GM21515 (cell line): ENCODE data around the gene BCL3.
A peak's percentile ranks its signal among the peaks of the same experiment; 100 is the strongest.

Experiments used
- ATAC-seq: cut with Tn5 transposase; IDR thresholded peaks from one replicate; pipeline ENCODE4 v1.9.1; 2021; ENCODE audit not compliant: unreplicated experiment

BCL3 gene

DNA sequence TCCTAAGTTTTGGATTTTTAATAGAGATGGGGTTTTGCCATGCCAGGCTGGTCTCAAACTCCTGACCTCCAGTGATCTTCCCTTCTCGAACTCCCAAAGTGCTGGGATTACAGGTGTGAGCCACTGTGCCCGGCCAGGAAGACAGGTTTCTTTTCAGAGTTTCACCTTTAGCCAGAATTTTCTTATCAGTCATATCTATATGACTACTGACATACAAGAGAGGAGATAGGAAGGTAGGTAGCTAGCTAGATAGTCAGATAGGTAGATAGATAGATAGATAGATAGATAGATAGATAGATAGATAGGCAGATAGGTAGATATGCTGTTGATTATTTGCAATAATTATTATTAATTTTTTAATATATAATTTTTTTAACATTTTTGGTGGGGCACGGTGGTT is 36.8 kb downstream of the BCL3 start:
- no peak for ATAC-seq

DNA sequence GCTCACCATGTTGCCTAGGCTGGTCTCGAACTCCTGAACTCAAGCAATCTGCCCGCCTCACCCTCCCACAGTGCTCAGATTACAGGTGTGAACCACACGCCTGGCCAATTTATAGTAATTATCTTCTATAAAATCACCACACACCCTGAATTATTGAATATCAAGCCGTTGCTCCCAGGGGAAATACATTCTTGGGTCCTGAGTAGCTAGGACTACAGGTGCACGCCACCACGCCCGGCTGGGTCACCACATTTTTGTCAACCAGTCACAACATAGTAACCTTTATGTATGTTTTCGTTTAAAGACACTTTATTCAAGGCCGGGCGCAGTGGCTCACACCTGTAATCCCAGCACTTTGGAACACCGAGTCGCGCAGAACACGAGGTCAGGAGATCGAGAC is 37.5 kb downstream of the BCL3 start:
- no peak for ATAC-seq

DNA sequence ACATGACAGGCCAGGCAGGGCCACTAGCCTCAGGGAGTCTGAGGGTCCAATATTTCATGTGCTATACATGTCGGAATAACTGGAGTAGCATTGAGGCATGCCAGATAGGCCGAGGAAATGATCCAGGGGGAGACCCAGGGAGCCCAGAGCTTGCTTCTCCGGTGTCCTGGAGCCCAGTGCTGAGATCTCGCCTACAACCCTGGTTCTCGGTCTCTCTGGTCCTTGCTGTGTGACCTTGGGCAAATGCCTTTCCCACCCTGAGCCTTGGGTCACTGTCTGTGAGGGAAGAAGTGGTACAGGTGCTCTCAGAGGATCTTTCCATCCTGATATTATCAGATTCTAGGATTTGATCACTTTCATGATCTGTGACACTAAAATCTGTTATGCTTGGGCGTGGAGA is 40.5 kb downstream of the BCL3 start:
- ATAC-seq = no peak

DNA sequence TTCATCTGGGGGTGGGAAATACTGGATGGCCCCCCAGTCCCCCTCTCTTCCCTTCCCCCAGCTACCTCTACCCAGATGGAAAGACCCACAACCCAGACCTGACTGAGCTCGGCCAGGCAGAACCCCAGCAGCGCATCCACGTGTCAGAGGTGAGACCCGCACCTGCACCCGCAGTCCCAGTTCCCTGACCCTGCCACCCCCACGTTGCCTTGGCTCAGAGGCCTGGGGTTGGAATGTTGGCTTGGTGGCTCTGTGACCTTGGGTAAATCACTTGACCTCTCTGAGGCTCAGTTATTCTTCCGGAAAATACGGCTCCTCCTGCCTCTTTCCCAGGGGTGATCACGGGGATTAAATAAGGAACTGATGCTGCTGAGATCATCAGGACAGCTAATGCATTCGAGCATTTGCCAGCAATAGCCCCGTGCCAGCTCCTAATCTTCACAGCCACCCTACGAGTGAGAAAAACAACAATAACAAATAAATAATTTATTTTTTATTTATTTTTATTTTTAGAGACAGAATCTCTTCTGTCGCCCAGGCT is 41.5 kb downstream of the BCL3 start:
- no peak for ATAC-seq

DNA sequence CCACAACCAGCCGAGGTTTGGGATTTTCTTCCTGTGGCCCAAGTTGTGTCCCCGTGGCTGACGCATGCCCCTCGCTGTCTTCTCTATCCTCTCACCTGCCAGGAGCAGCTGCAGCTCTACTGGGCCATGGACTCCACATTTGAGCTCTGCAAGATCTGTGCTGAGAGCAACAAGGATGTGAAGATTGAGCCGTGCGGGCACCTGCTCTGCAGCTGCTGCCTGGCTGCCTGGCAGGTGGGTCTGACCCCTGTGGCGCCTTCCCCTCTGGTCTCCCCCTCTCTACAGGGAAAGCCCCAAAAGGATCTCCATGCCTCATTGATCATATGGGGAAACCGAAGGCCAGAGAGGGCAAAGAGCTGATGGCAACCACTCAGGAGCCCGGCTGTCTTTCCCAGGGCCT is 43.8 kb downstream of the BCL3 start:
- no peak for ATAC-seq

DNA sequence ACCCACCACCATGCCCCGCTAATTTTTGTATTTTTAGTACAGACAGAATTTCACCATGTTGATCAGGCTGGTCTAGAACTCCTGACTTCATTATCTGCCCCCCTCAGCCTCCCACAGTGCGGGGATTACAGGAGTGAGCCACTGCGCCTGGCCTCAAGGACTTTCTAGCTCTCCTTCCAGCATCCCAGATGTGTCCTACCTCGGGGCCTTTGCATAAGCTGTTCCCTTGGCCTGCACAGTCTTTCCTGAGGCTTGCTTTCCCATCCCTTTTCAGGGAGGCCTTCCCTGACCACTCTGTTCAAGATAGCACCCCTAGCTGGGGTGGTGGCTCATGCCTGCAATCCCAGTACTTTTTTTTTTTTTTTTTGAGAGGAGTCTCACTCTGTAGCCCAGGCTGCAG is 46.1 kb downstream of the BCL3 start:
- no peak for ATAC-seq

DNA sequence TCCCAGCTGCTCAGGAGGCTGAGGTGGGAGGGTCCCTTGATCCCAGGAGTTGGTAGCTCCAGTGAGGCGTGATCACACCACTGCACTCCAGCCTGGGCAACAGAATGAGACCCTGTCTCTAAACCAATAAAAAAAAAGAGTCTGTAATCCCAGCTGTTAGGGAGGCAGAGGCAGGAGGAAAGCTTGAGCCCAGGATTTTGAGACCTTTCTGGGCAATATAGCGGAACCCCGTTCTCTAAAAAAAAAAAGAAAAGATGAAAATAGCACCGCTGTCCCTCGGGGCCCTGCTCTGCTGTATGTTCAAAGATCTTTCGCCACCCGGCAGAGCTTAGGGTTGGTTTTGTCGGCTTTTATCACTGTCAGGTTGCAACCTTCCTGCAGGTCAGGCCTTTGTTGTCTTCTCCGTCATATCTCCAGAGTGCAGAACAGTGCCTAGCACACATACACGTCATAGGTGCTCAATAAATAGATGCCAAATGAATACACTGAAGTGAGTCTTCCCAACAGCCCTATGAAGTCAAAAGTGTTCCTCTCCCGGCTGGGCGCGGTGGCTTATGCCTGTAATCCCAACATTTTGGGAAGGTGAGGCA is 47.0 kb downstream of the BCL3 start:
- no peak for ATAC-seq

DNA sequence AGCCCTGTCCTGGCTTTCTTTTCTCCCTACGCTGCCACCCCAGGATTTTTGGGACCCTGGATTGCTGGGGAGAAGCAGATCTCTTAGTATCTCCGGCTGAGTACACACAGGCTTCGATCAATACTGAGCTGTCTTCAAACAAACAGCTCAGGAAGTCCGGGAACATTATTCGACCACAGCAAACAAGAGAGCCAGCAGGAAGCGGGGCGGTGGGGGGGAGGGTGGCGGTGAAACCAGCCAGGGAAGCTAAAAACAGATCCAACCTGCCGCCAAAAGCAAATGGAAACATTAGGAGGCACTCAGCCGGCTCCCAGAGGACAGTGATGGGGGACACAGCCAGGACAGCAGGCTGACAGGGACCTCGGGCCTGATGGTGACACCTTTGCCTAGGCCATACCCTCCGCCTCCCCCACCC is 48.2 kb downstream of the BCL3 start:
- no peak for ATAC-seq

DNA sequence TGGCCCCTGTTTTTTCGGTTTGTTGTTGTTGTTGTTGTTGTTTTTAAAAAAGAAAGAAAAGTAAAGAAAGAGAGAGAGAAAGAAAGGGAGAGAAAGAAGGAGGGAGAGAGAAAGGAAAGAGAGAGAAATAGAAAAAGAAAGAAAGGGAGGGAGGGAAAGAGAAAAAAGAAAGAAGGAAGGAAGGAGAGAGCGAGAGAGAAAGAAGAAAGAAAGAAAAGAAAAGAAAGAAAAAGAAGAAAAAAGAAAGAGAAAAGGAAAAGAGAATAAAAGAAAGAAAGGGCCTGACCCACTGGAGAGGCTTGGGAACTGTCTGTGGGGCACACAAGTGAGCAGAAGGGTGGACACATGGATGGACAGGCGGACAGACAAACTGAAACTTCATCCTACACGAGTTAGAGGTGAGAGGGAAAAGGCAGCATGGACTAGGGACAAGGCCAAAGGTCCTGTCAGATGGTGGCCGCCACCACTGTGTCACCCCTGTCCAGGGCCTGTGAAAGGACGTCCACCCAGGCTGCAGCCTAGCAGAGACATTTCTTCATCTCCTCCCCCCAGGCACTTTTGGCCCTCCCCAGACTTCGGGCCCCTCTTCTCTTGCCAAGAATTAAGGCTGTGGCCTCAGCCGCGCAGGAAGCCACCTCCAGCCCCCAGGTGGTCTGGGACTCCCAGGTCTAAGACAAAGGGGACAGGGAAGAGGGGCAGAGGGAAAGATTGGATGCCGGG is 51.3 kb downstream of the BCL3 start:
- ATAC-seq = no peak

DNA sequence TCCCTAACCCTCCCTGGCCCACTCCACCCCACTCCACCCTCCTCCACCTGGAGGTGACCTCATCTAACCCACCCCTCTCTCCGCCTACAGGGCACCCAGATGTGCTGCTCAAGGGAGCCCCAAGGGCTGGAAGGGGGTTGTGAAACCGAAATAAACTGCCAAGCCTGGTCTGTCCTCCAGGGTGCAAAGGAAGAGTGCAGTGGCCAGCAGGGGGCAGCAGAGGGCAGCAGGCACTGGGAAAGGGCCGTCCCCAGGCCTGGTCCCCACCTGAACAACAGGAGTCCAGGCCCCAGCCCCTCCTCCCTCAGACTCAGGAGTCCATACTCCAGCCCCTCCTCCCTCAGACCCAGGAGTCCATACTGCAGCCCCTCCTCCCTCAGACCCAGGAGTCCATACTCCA is 52.0 kb downstream of the BCL3 start:
- ATAC-seq = peak; percentile 55

DNA sequence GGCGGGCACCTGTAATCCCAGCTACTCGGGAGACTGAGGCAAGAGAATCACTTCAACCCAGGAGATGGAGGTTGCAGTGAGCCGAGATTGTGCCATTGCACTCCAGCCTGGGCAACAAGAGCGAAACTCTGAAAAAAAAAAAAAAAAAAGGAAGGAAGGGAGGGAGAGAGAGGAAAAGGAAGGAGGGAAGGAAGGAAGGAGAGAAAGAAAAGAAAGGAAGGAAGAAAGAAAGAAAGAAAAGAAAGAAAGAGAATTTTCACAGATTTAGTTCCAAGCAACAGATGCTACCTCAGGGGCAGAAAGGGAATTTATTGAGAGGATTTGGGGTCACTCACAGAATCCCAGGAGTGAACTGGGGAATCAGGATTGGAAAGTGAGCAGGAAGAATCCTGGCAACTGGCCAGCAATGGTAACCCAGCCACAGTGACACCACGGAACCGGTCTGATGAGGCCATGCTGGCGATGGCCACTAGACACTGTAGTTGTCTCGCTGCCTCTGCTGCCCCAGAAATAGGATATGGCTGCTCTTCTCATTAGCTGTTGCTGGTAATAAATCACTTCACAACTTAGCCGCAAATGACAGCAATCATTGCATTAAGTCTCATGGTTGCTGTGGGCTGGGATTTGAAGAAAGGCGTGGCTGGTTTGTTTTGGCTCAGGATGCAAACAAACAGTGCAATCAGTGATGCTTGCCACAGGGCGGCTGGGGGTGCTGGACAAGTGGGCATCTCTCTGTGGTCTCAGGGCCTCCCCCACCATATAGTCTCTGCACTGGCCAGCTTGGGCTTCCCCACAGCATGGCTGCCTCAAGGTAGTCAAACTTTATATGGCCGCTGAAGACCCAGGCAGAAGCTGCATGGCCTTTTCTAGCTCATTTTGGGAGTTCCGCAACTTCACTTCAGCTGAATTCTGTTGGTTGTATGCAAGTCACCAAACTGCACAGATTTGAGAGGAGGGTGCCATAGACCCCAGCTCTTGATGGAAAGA is 55.2 kb downstream of the BCL3 start:
- no peak for ATAC-seq

DNA sequence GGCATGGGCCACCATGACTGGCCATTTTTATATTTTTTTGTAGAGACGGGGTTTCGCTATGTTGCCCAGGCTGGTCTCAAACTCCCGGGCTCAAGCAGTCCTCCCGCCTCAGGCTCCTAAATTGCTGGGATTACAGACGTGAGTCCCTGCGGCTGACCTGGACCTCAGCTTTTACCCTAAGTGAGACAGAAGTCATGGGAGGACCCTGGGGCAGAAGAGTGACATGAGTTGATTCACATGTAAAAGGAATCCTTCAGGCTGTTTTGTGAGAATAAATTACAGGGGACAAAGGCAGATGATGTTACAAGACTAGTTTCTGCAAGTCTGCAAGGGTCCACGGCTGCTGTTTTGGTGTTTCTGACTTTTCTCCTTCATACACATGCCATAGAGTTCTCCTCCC is 57.8 kb downstream of the BCL3 start:
- ATAC-seq = no peak

DNA sequence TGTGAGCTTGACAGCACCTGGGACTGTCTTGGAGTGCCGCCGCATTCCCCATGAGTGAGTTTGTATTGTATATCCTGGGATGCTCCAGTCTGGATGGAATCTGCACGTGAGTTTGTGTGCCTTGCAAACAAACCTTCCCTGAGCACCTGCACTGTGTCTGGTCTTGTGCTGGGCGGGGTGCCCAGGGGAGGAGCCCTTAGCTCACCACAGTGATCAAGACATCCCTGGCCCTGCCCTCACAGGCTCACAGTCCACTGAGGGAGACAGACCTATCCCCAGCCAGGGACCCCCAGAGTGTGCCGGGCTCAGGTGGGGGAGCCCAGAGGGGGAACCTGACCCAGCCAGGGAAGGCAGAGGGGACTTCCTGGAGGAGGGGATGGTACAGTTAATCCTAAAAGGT is 58.7 kb downstream of the BCL3 start:
- ATAC-seq = no peak

DNA sequence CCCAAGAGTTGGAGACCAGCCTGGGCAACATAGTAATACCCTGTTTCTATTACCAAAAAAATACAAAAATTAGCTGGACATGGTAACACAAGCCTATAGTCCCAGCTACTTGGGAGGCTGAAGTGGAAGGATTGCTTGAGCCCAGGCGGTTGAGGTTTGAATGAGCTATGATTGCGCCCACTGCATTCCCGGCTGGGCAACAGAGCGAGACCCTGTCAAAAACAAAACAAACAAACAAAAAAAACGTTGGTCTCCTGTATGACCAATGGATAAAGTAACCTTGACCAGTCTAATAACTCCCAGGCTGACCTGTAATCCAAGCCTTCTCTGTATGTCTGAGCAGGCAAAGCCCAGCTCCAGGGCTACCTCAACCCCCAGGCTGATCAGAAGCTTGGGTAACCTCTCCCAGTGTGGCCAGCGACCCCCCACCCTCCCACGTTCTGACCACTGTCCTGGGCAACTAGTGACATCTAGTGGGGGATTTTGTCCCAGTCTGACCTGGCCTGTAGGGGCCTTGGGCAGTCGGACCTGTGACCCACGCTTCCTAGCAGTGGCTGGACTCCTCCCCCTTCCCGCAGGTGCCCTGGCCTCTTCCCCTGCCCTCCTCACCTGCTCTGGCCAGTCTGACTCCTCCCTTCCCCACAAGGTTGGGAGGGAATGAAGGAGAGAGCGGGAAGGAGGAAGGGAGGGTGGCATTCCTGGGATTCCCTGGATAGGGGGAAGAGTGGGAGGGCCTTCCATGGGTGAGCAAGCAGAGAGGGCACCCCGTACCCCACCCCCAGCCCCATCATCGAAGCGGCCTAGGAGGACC is 59.3 kb downstream of the BCL3 start:
- no peak for ATAC-seq

DNA sequence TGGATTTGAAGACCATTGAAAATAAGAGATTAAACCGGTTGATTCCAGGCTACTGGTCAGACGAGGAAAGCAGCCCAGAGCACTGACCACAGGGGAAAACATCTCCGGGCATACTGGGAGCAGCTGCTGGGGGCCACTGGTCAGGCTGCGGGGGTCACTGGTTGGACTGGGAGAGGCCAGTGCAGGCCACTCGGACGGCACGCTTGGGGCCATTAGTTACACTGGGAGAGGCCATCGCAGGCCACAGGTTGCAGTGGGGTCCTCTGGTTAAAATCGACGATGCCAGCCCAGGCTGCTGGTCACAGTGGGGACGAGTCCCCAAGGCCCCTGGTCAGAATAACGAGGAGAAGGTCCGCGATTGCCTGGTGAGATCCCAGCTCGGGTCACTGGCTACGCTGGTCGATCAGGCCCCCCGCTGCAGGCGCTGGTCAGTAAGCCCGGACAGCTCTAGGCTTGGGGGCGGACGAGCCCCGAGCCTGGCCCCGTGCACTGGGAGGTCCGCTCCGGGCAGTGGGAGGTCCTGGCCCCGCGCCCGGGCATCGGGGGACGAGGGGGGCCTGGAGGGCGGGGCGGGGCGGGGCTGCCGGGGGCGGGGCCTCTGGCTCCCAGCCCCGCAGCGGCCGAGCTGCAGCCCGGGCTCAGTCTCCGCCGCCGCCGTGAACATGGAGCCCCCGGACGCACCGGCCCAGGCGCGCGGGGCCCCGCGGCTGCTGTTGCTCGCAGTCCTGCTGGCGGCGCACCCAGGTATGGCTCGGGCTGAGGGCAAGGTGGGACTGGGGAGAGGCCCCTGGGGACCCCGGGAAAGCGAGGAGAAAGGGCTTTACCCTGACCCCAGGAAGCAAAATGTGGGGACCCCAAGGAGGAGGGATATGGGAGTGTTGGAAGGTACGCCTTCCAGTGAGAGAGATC is 60.2 kb downstream of the BCL3 start, which contains the start of gene BCAM:
TSS of gene BCAM (plus strand) at position 641 of the 909 bp plus-strand sequence. CDS start at position 663, 22 bp downstream.
- ATAC-seq = no peak
